Small intestine (tissue), 16 donors: ENCODE measurements around the gene PAPSS1. TPM values are rescaled to one million over a fixed set of nuclear protein-coding genes. Genes with fewer than 3 reads are reported as not detected.

Experiments
- DNase-seq, 2 donors: peaks; one replicate each; pipeline versions ENCODE4 v3.0.0 to v3.0.0-alpha.2; 2013
- FAIRE-seq: peaks from 2 replicates; lab custom pipeline; 2012; peaks lifted over from hg19 to GRCh38; lab: Jason Lieb, UNC
- H3K27ac ChIP-seq, 3 donors: one replicate each; pipeline ENCODE4 v1.5.1; 2013; ENCODE audit warnings: low read length in 2 of 3, mild to moderate bottlenecking in 2 of 3, control low read depth in 1 of 3, inconsistent platforms in 1 of 3, low read depth in 1 of 3, moderate library complexity in 1 of 3
- H3K27me3 ChIP-seq, 3 donors: one replicate each; pipeline ENCODE4 v1.6.1; 2013; ENCODE audit warnings: low read length in 3 of 3, inconsistent platforms in 1 of 3; ENCODE audit not compliant: control insufficient read depth in 3 of 3, insufficient read depth in 3 of 3
- H3K36me3 ChIP-seq, 3 donors: one replicate each; pipeline ENCODE4 v1.6.1; 2013; ENCODE audit warnings: low read length in 3 of 3, inconsistent platforms in 1 of 3, low read depth in 1 of 3, mild to moderate bottlenecking in 1 of 3, moderate library complexity in 1 of 3; ENCODE audit not compliant: control insufficient read depth in 3 of 3, insufficient read depth in 2 of 3
- H3K4me1 ChIP-seq, 3 donors: one replicate each; pipeline ENCODE4 v1.6.1; 2013; ENCODE audit warnings: low read length in 2 of 3, inconsistent platforms in 1 of 3, low read depth in 1 of 3, mild to moderate bottlenecking in 1 of 3, moderate library complexity in 1 of 3; ENCODE audit not compliant: control insufficient read depth in 3 of 3, insufficient read depth in 2 of 3
- H3K4me3 ChIP-seq, 3 donors: one replicate each; pipeline ENCODE4 v1.5.1; 2013; ENCODE audit warnings: low read length in 3 of 3, control low read depth in 1 of 3, inconsistent platforms in 1 of 3, low read depth in 1 of 3, mild to moderate bottlenecking in 1 of 3, moderate library complexity in 1 of 3
- H3K9me3 ChIP-seq, 2 donors: one replicate each; pipeline ENCODE4 v1.6.1; 2013; ENCODE audit warnings: low read depth in 1 of 2, low read length in 1 of 2; ENCODE audit not compliant: control insufficient read depth in 2 of 2, insufficient read depth in 1 of 2
- WGBS, 3 donors: extraction: QIAGEN DNeasy Blood & Tissue Kit; methylation state at CpG; one replicate each; pipeline ENCODE4 v1.1.7; 2013; 5-methylcytosine and 5-hydroxymethylcytosine counted together
- long read RNA-seq, 10 donors: transcript quantifications; one replicate each; lab custom pipeline, GENCODE V29; 2026
- polyA plus RNA-seq, 4 donors: library from polyadenylated mRNA; stranded (reverse) in 3 of 4; unstranded in 1 of 4; fragments of 200-250 nt in 3 of 4; fragments of 120-200 nt in 1 of 4; gene quantifications; one replicate each; pipeline versions ENCODE4 v1.2.1 to v1.2.3, GENCODE V29; 2013
- donor health status: healthy with polysubstance abuse.
- donor health status: control.
- donor health status: control.
- donor health status: Bipolar disorder and iron deficiency.
- donor health status: healthy.

The PAPSS1 gene
- 10 to 100 TPM; 15.4 to 45.0 (median 21.8) TPM for polyA plus RNA-seq
- long read RNA-seq, donor 1, transcript PAPSS1-201 (12 exons, 2,731 nt) = major isoform, 27 of 40 reads
- long read RNA-seq, donor 1, partial matches to known transcripts = 12 of 40 reads
- long read RNA-seq, donor 1, other reads (novel, unspliced or antisense) = 0 of 40 reads
- long read RNA-seq, donor 2, transcript PAPSS1-201 (12 exons, 2,731 nt) = major isoform, 5 of 5 reads
- long read RNA-seq, donor 2, partial matches to known transcripts = 0 of 5 reads
- long read RNA-seq, donor 2, other reads (novel, unspliced or antisense) = 0 of 5 reads
- long read RNA-seq, donor 3, partial matches to known transcripts = 5 of 7 reads
- long read RNA-seq, donor 3, other reads (novel, unspliced or antisense) = 0 of 7 reads
- long read RNA-seq, donor 4 = 0 reads
- long read RNA-seq, donor 5 = 0 reads
- long read RNA-seq, donor 6, transcript PAPSS1-201 (12 exons, 2,731 nt) = major isoform, 9 of 16 reads
- long read RNA-seq, donor 6, partial matches to known transcripts = 7 of 16 reads
- long read RNA-seq, donor 6, other reads (novel, unspliced or antisense) = 0 of 16 reads
- long read RNA-seq, donor 7, transcript PAPSS1-201 (12 exons, 2,731 nt) = major isoform, 9 of 9 reads
- long read RNA-seq, donor 7, partial matches to known transcripts = 0 of 9 reads
- long read RNA-seq, donor 7, other reads (novel, unspliced or antisense) = 0 of 9 reads
- long read RNA-seq, donor 8, partial matches to known transcripts = 0 of 2 reads
- long read RNA-seq, donor 8, other reads (novel, unspliced or antisense) = 0 of 2 reads
- long read RNA-seq, donor 9, partial matches to known transcripts = 0 of 4 reads
- long read RNA-seq, donor 9, other reads (novel, unspliced or antisense) = 0 of 4 reads
- long read RNA-seq, donor 10, transcript PAPSS1-201 (12 exons, 2,731 nt) = major isoform, 19 of 19 reads
- long read RNA-seq, donor 10, partial matches to known transcripts = 0 of 19 reads
- long read RNA-seq, donor 10, other reads (novel, unspliced or antisense) = 0 of 19 reads

DNA sequence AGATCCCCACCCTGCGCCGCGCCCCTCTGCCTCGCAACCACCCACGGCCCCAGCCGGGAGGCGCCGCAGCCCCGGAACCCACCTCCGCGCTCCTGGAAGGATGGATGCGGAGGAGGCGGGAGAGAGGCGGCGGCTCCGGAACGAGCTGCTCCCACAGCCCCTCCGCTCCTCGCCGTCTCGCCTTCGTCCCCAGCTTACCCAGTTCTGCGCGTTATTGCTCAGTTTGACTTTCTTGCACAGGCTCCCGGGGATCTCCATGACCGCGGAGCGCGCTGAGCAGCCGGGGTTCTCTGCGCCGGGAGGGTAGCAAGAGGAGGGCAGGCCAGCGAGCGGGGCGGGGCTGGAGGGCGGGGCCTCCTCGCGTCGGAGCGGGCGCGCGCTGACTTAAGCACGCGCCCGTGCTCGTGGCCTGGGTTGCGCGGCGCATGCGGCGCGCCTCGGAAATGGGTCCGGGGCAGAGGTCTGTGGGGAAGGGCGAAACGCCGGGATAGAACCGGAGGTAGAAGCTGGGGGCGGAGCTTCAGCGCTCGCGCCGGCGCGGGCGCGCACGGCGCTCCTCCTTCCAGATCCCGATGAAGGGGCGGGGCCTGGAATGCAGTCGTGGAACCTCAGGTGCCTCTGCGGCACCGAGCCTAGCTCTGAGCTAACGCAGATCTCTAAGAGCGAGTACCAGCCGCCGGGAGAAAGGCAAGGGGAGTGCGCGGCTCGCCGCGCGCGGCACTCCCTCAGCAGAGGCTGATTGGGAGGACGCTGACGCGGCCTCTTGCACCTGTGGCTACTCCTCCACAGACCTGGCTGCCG, at the start of gene PAPSS1:
TSS of gene PAPSS1 (minus strand) at position 313 of the 801 bp plus-strand sequence. CDS start at position 258, 55 bp downstream.
- DNase-seq (peak; percentile 98 to 99), FAIRE-seq (no peak)
- no peaks in the 10 kb centered on the region for H3K27me3 ChIP-seq
- H3K4me1 ChIP-seq = peaks cover 0 to 11% (median 0%) of the 10 kb centered on the region in 3 donors
- H3K36me3 ChIP-seq = no peaks in the 10 kb centered on the region
- 0% methylated on average over 64 to 90 of the region's 90 CpGs for WGBS, 3 donors
- no peaks in the 10 kb centered on the region for H3K9me3 ChIP-seq
- H3K27ac ChIP-seq = peak within 1 kb of the TSS; percentile 91 to 98 (median 94)
- H3K4me3 ChIP-seq = peak within 1 kb of the TSS; percentile 73 to 92 (median 88)

DNA sequence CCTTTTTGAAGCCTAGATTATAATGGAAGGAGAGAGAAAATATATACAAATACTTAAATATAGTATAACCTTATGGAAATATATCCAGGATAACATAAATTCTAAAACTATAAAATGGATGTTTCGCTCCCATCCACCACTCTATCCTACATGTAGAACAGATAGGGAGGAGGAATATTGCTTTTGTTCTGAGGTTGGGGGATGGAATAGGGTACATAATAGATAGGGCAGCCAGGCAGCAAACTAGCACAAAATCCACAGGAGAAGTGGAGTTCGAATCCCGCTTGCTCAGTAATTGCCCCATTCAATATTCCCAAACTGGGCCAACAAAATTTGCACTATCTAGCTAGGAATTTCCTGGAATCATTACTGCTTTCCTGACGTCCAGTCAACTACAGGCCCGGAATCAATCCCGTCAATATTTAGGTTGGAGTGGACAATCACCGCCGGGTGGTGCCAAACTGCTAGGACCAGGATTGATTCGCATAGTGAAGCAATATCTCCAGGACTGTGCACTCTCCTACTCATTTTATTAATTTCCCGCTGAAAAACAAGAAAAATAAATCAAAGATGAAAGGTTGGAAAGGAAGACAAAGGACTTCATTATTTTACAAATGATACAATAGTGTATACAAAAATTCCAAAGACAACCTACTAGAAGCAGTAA, 40.4 kb upstream of the PAPSS1 start:
- peak in 1 of 2 donors; percentile 59 for DNase-seq
- Histone ChIP-seq H3K36me3 (no peaks in the 10 kb centered on the region), H3K27ac (no peak overlapping the region), H3K4me3 (no peak overlapping the region), H3K27me3 (no peaks in the 10 kb centered on the region), H3K4me1 (peaks cover 0 to 6% (median 0%) of the 10 kb centered on the region in 3 donors), H3K9me3 (no peaks in the 10 kb centered on the region)
- 58 to 79% (median 70%) methylated on average over 10 of the region's 10 CpGs for WGBS, 3 donors
- no peak for FAIRE-seq

DNA sequence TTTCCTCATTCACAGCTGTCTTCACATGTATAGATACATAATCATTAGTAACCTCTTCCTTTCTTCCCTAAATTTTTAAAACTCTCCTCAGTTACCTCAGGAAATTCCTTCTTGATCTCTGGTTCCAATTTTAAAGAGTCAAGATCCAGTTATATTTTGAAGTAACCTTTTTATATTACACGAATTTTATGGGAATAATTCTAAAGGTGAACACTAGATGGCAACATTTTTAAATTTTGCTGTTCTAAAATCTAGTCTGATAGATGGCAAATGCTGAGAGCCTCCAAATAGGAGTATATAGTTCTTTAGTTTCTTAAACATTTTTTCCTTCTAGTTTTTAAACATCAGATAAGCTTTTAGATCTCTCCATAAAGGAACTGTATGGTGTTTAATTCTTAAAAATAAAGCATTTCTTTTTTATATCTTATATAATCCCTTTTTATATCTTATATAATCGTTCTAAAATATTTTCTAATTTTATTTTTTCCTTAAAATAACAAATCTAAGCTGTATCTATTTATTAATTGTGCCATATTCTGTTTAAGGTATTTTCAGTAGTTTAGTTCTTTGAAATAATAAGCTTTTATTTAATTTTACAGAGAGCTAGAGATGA, 37.9 kb upstream of the PAPSS1 start:
- Histone ChIP-seq H3K9me3 (no peaks in the 10 kb centered on the region), H3K27ac (no peak overlapping the region), H3K4me1 (peaks cover 0 to 6% (median 0%) of the 10 kb centered on the region in 3 donors), H3K27me3 (no peaks in the 10 kb centered on the region), H3K4me3 (no peak overlapping the region), H3K36me3 (no peaks in the 10 kb centered on the region)
- 40 to 46% (median 43%) methylated on average over 2 of the region's 2 CpGs for WGBS, 3 donors
- FAIRE-seq = peak; percentile 98
- peak; percentile 39 to 40 for DNase-seq

DNA sequence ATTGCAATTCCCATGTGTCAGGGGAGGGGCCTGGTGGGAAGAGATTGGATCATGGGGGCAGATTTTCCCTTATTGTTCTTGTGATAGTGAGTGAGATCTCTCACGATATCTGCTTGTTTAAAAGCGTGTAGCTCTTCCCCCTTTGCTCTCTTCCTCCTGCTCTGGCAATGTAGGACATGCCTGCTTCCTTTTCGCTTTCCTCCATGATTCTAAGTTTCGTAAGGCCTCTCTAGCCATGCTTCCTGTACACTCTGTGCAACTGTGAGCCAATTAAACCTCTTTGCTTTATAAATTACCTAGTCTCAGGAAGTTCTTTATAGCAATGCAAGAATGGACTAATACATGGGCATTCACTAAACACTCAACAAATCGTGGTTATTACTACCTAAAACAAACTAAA, 37.2 kb upstream of the PAPSS1 start:
- H3K4me1 ChIP-seq = peaks cover 0 to 6% (median 0%) of the 10 kb centered on the region in 3 donors
- H3K36me3 ChIP-seq = no peaks in the 10 kb centered on the region
- no peak overlapping the region for H3K27ac ChIP-seq
- no peaks in the 10 kb centered on the region for H3K9me3 ChIP-seq
- H3K4me3 ChIP-seq = no peak overlapping the region
- H3K27me3 ChIP-seq = peaks cover 0 to 1% (median 0%) of the 10 kb centered on the region in 3 donors
- FAIRE-seq (no peak), DNase-seq (no peak)
- WGBS, 3 donors = 76 to 88% (median 77%) methylated on average over 5 of the region's 5 CpGs

DNA sequence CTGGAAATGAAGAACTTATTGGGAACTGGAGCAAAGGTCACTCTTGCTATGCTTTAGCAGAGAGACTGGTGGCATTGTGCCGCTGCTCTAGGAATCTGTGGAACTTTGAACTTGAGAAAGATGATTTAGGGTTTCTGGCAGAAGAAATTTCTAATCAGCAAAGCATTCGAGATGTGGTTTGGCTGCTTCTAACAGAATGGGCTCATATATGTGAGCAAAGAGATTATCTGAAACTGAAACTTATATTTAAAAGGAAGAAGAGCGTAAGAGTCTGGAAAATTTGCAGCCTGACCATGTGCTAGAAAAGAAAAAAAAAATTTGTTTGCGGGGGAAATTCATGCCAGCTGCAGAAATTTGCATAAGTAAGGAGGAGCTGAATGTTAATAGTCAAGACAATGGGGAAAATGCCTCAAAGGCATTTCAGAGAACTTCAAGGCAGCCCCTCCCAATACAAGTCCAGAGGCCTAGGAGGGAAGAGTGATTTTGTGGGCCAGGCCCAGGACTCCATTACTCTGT, 35.9 kb upstream of the PAPSS1 start:
- no peaks in the 10 kb centered on the region for H3K9me3 ChIP-seq
- peaks cover 0 to 6% (median 0%) of the 10 kb centered on the region in 3 donors for H3K4me1 ChIP-seq
- H3K27me3 ChIP-seq = peaks cover 0 to 7% (median 0%) of the 10 kb centered on the region in 3 donors
- peak overlapping the region in 1 of 3 donors; percentile 12 for H3K27ac ChIP-seq
- H3K36me3 ChIP-seq = no peaks in the 10 kb centered on the region
- no peak overlapping the region for H3K4me3 ChIP-seq
- 24 to 37% (median 33%) methylated on average over 4 of the region's 4 CpGs for WGBS, 3 donors
- peak in 1 of 2 donors; percentile 20 for DNase-seq
- no peak for FAIRE-seq

DNA sequence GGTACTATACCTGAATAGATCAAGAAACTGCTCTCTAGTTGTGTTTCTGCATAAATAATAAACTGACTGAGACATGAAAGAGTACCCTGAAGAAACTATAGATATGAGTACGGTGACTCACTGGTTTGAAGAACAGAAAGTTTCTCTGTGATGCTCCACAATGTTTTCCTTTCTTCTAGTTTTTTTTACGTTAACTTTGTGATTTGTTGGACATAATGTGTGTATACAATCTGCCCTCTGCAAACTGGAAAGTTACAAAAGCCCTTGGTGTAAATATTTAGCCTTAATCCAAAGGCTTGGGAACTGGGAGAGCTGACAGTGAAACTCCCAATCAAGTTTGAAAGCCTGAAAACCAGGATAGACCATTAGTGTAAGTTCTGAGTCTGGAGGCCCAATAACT, 31.6 kb upstream of the PAPSS1 start:
- Histone ChIP-seq H3K36me3 (no peaks in the 10 kb centered on the region), H3K4me3 (no peak overlapping the region), H3K27ac (no peak overlapping the region), H3K27me3 (peaks cover 0 to 7% (median 0%) of the 10 kb centered on the region in 3 donors), H3K9me3 (no peaks in the 10 kb centered on the region), H3K4me1 (peaks cover 0 to 5% (median 0%) of the 10 kb centered on the region in 3 donors)
- no peak for DNase-seq
- WGBS, 3 donors = 57 to 77% (median 69%) methylated on average over 2 of the region's 2 CpGs
- FAIRE-seq = no peak
